Gastrocnemius medialis (tissue), 4 donors: Measurements from ENCODE around the gene ZMYM3.

Source experiments
- POLR2A ChIP-seq, 2 donors: fragments of 450-650 bp; IDR thresholded peaks; one replicate each; pipeline ENCODE4 v1.6.1; 2017; ENCODE audit warnings: antibody characterized with exemption in 2 of 2, mild to moderate bottlenecking in 2 of 2, moderate library complexity in 2 of 2
- TF ChIP-seq, protein P1 (sequence below), 5 experiments: fragments of 450-650 bp in 3 of 5; fragments of 200-600 bp in 2 of 5; sonication (generic) in 2 of 5; IDR thresholded peaks in 4 of 5; conservative IDR thresholded peaks in 1 of 5; 1 replicate in 4 of 5; 2 replicates in 1 of 5; pipeline ENCODE4 v1.5.1; 2016 to 2019; ENCODE audit warnings: antibody characterized with exemption in 5 of 5, mild to moderate bottlenecking in 3 of 5, moderate library complexity in 3 of 5

DNA sequence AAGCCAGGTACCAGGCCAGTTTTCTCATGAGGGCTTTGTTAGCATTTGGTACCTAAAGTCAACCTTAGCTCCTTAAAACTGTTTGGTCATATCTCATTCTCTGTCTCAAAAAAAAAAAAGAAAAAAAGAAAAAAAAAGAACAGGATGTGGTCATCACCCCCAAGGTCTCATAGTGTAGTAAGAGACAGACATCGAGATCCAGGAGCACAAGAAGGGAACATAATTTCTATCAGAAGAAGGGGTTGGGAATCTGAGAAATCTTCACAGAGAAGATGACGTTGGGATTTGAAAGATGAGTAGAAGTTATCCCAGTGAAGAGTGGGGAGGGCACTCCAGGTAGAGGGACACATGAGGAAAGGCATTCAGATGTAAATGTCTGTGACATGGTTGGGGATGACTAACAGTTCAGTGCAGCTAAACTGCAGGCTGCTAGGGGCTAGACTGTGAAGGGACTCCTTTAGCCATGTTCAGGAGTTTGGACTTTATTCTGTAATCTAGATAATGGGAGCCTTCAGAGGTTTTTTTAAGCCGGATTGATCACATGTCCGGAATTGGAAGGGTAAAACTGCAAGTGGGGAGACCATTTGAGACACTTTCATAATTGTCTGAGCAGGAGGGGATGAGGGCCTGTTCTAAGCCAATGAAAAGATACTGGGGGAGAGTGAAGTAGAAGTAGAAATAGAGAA lies 57.8 kb downstream of the ZMYM3 start:
- TF ChIP-seq, protein P1, sequence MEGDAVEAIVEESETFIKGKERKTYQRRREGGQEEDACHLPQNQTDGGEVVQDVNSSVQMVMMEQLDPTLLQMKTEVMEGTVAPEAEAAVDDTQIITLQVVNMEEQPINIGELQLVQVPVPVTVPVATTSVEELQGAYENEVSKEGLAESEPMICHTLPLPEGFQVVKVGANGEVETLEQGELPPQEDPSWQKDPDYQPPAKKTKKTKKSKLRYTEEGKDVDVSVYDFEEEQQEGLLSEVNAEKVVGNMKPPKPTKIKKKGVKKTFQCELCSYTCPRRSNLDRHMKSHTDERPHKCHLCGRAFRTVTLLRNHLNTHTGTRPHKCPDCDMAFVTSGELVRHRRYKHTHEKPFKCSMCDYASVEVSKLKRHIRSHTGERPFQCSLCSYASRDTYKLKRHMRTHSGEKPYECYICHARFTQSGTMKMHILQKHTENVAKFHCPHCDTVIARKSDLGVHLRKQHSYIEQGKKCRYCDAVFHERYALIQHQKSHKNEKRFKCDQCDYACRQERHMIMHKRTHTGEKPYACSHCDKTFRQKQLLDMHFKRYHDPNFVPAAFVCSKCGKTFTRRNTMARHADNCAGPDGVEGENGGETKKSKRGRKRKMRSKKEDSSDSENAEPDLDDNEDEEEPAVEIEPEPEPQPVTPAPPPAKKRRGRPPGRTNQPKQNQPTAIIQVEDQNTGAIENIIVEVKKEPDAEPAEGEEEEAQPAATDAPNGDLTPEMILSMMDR (IDR thresholded peaks at IDR 0.05 in 4 of 5, conservative IDR thresholded peaks at IDR 0.05 in 1 of 5): no peak
- no peak for TF ChIP-seq POLR2A (IDR thresholded peaks at IDR 0.05)
